ENCODE measurements around the gene HIF3A.

DNA sequence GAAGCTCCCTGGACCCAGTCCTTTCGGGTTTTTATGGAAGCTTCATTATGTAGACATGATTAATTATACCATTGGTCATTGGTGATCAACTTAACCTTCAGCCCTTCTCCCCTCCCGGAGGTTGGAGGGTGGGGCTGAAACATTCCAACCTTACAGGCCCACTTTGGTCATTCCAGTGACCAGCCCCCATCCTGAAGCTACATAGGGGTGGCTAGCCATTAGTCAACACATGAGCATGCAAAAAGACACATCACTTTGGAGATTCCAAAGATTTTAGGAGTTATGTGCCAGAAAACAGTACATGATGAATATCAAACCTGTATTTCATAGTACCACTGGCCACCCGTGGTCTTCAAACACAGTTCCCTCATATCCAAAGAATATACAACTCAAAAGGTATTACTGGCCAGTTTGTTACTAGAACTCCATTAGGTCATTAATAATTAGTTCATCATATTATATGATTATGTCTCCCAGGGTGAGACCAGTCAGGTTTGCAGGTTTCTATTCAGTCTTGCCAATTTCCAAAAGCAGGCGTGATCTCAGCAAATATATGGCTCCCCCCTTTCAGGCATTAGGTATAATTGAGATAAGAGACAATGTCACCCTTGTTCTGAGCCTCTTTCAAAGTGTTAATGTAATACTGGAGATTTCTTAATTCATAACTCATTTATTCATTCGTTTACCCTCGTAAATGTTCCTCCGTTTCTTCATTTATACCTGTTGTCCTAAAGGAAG, 61.2 kb downstream of the HIF3A start:
- TF ChIP-seq, protein P1, sequence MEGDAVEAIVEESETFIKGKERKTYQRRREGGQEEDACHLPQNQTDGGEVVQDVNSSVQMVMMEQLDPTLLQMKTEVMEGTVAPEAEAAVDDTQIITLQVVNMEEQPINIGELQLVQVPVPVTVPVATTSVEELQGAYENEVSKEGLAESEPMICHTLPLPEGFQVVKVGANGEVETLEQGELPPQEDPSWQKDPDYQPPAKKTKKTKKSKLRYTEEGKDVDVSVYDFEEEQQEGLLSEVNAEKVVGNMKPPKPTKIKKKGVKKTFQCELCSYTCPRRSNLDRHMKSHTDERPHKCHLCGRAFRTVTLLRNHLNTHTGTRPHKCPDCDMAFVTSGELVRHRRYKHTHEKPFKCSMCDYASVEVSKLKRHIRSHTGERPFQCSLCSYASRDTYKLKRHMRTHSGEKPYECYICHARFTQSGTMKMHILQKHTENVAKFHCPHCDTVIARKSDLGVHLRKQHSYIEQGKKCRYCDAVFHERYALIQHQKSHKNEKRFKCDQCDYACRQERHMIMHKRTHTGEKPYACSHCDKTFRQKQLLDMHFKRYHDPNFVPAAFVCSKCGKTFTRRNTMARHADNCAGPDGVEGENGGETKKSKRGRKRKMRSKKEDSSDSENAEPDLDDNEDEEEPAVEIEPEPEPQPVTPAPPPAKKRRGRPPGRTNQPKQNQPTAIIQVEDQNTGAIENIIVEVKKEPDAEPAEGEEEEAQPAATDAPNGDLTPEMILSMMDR (IDR thresholded peaks at IDR 0.05; ENCODE audit: low read length): no peak
- TF ChIP-seq EZH2 (optimal IDR thresholded peaks at IDR 0.05; ENCODE audit: low read depth, low read length) (no peak), EZH2phosphoT487 (IDR thresholded peaks at IDR 0.05; ENCODE audit: low read length) (no peak)
